HG03432 (cell line): ENCODE data around the gene MCF2L.

Experiments
- ATAC-seq: cut with Tn5 transposase; IDR thresholded peaks from one replicate; pipeline ENCODE4 v1.9.1; 2021; ENCODE audit warnings: mild to moderate bottlenecking, moderate library complexity; ENCODE audit not compliant: unreplicated experiment

The MCF2L gene

DNA sequence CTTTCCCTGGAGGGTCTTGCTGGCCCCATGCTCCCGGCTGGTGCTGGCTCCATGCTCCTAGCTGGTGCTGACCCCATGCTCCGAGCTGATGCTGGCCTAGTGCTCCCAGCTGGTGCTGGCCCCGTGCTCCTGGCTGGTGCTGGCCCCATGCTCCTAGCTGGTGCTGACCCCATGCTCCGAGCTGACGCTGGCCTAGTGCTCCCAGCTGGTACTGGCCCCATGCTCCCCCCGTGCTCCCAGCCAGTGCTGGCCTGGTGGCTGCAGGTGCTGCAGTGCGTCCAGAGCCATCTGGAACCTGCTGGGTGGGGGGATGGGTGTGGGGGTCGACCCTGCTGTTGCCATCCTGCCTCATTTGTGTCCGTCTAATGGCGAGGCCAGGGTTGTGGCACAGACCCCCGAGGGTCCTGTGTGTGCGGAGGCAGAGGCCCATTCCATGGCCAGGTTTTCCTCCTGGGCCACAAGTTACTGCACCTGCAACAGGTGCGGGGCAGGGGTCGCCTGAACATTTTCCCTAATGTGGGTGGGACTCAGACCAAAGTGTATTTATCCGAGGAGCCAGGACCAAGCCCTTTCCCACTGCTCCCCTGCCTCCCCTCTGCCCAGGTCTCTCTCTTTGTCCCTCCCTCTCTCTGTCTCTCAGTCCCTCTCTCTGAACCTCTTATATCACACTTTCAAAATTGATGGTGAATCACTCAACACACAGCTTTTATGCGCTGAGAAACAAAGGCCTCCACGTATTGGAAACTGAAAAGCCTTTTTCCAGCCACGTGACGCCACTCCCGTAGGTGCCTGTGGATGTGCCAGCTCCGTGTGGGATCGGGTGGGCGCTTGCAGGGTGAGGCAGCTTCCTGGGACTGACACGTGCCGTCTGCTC lies 45.1 kb downstream of the MCF2L start:
- ATAC-seq, result no peak

DNA sequence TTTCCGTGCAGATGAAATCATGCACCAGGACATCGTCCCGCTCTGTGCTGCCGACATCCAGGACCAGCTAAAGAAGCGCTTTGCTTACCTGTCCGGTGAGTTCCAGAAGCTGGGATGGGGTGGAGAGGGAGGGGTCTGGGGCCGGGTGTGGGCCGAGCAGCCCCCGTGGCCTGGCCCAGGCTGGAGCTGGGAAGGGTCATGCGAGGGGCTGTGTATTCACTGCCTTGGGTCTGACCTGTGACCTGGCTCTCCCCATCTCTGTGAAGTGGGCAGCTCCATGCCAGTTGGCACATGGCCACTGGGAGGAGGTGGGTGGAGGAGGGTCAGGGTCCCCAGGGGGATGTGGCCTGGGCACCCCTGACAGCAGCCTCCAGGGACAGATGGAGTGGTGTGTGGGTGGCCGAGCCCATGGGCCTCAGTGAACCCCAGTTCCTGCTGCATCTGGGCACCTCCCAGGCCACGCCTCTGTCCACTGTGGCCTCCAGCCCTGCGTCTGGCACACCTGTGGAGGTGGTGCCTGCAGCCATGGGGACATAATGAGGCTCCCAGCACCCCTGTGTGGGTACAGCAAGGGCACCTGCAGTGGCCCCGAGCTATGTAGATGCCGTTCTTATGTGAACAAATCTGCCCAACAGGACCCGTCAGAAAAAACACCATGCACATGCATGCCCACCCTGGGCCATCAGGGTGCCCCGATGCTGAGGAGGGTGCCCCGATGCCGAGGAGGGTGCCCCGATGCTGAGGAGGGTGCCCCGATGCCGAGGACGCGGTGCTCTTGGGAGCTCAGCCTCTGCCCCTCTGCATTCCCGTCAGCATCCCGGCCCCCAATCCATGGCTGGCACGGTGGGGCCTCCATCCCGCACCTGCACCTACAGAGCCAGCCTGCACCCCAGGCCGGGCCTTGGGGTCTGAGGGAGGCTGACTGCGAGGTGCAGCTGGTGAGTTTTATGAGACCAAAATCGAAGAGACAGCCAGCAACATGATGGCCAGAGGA lies 46.0 kb downstream of the MCF2L start:
- no peak for ATAC-seq

DNA sequence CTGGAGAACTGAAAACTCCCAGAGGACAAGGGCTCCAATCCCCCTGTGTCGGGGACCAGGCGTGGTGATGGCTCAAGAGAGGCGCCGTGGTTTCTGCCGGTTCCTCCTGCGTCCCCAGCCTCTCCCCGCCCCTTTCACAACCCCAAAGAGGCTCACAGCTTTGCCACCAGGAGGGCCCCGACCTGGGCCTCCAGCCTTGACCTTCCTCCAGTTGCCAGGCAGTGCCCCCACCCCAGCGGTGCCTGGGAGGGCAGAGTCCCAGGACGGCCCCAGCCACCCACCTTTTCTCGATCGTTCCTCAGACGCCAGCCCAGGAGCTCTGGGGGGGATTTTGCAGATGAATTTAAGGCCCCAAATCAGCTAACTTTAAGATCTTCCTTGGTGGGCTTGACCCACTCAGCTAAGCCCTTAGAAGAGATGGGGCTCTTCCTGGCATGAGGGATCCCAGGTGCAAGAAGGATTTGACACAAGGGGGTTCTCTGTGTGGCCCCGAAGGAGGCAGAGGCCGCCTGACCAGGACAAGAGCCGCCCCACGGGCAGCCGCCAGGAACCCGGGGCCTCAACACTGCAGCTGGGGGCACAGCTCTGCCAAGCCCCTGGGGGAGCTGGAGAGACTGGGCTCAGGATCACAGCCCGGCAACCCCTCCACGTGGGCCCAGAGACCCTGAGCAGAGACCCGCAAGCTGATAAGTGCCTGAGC lies 47.0 kb downstream of the MCF2L start:
- ATAC-seq, result no peak

DNA sequence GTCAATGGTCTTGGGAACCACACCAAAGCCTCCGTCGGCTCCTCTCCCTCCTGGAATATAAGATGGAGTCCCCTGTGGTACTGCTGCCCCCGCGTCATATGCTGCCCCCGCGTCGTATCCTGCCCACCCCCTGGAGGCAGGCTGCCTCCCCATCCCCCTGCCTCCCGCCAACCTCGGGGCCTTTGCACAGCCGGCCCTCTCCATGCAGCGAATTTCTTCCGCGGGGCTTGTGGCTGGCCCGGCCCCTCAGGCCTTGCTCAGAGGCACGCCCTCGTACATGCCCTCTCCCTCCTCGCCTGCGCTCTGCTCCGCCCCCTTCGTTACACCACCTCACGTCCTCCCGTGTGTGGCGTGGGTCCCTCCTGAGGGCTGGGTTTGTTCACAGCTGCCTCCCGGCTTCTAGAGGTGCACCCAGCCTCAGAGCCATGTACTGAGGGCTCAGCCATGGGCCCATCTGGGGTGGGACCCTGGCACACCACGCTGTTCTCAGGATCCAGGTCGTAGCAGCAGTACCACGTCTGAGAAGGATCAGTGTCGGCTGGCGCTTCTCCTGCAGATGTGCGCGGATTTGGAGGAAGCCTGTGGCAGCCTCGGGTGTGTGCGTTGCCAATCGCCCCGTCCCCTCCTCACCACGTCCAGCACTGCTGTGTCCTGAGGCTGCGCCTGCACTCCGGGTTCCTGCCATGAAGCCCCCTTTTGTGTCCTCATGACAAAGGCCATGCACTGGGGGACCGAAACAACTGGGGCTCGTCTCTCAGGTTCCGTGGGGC lies 47.7 kb downstream of the MCF2L start:
- ATAC-seq, result no peak

DNA sequence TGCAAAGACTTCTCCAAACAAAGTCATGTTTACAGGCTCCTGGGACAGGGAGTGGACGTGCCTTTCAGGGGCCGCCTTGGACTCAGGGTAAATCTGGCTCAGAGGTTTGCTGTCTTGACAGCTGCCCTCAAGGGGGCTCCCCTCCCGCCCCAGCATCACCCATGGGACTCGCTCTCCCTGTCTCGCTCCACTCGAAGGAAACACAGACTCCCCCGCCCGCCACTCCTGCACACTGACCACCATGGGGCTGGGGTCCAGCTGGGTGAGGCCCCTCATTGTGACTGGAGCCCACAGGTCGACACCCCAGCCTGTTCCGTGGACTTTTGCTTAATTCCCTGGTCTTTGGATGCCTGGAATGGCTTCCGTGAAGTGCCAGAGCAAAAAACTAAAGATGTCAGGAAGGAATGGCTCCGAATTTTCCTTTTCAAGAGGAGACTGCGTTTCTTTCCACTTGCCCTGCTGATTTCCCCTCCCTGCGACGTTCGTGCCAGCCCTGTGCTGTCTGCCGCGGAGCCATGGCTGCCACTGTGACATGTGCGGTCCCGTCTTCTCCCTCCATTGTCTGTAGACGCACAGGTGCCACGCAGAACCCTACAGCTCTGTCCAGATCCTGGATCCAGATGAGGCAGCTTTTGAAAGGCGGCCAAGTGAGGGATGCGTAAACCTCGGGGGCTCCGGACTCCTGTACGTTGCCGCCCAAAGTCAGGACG lies 48.6 kb downstream of the MCF2L start:
- ATAC-seq, result no peak

DNA sequence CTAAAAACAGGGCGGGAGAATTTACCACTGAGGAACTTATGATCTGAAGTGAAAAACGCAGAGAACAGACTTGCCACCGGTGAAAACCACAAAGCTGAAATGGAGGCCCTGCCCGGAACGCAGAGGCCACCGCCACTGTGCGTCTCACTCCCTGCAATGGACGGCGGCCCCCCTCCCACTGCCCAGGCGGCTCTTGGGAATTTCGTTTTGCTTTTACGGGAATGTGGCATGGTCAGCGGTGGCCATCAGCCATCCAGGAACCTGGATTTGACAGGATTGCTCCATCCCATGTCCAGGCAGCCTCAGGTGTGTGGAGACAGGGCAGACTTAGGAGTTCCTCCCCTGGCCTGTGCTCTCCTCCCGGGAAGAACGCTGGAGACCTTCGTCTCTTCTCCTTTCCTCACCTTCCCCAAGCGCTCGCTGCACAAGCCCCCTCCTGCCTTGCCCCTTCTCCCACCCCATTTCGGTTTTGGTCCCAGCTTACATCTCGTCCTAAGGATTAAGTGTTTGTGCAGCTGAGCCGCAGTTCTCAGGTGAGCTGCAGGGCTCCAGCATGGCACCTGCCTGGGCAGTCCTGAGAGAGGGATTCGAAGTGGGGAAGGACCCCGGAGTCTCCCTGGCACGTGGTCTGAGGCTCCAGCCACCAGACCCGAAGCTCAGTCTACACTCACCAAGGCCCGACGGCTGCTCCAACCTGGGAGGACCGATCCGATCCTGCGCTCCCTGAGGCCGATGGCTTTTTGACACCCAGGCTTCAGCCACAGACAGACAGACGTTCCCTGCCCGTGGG lies 49.9 kb downstream of the MCF2L start:
- ATAC-seq, result no peak

- no peak for ATAC-seq
These were observed 51.5 kb downstream of the MCF2L start for GRCh38 chr13:113020323-113021080.

DNA sequence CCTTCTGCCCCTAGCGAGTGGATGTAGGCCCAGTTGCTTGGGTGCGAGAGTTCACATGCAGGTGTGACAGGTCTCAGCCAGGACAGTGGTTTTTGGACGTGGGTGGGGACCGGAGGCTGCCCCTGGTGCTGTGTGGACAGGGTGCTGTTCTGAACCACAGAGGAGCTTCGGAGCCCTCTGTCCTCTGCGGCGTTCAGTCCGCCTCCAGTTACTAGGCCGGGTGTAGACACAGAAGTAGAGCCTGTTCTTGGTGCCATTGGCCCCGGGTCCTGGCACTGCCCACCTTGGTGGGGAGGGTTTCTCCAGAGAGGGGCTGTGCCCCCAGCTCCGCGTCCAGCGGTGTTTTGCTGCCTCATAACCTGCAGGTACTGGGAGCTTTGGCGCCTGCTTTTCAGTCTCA lies 52.4 kb downstream of the MCF2L start:
- ATAC-seq, result no peak

- no peak for ATAC-seq
These were observed 52.8 kb downstream of the MCF2L start for GRCh38 chr13:113021811-113022210.

- ATAC-seq, result no peak
These were observed 53.4 kb downstream of the MCF2L start for GRCh38 chr13:113022391-113022744.

DNA sequence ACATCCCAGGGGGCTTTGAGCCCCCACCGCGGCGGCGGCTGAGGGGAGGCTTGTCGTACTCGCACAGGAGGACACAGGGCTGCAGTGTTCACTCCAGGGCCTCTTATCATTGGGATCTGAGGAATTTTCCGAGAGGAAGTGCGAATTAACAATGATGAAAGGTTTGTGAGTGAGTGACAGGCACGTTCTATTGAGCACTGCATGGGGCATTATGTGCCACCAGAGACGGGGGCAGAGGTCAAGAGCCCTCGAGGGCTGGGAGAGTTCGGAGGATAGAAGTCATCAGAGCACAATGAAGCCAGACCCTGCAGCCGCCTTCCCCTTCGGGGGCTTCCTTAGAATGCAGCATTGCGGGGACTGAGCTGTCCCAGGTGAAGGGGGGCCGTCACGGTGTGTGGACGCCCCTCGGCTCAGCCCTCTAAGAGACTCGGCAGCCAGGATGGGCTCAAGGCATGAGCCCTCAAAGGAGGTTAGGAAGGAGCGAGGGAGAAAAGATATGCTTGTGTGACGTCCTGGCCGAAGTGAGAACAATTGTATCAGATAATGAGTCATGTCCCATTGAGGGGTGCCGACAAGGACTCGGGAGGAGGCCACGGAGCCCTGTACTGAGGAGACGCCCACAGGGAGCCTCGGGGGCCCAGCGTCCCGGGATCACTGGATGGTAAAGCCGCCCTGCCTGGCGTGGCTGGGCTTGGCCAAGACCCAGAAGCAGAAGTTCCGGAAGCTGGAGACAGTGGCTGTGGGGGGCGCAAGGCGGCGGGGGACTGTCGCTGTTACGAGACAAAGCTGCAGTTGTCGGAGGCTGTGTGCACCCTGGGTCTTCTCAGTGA lies 53.9 kb downstream of the MCF2L start:
- ATAC-seq, result no peak

- ATAC-seq, result no peak
These were observed 54.8 kb downstream of the MCF2L start for GRCh38 chr13:113023694-113024430.

GRCh38 chr13:113024466-113024865 lies 55.5 kb downstream of the MCF2L start:
- ATAC-seq, result no peak

DNA sequence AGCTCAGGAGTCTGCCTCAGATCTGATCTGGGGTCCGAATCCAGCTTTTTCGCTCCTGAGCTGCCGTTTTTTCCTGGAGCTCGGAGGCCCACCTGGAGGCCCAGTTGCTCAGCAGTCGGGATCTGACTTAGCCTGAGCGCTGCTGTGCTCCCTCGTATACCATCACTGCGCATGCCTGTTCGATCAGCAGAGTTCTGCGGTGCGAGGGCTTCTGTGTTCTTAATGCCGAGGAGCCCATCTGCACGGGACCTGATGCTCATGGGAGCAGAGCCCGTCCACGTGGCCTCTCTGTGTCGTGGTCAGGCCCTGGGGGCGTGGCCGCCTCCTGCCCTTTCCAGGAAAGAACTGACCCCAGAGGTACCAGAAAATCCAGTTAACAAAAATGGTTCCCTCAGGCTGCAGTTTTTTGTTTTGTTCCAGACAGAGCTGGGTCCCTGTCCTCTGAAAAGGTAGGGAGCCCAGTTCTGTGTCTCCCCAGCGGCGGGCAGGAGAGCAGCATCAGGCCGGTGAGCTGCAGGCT lies 57.4 kb downstream of the MCF2L start:
- no peak for ATAC-seq

- no peak for ATAC-seq
These were observed 58.1 kb downstream of the MCF2L start for GRCh38 chr13:113027095-113027494.

- ATAC-seq, result no peak
These were observed 58.6 kb downstream of the MCF2L start for GRCh38 chr13:113027566-113027965.
